HCT116 (cell line): ENCODE data around the gene SLC5A5. TPM values are rescaled to one million over a fixed set of nuclear protein-coding genes. Genes with fewer than 3 reads are reported as not detected.

Experiments used
- ATAC-seq: fragments of 200-7000 bp; cut with Tn5 transposase; 2 replicates; pipeline ENCODE4 v1.9.1; 2020; ENCODE audit warnings: mild to moderate bottlenecking, moderate library complexity
- BruUV-seq: library from RNA; stranded (reverse); fragments of 400-500 nt; replicated peaks from 2 replicates; lab custom pipeline; 2021; lab: Mats Ljungman, UMichigan
- CTCF ChIA-PET: fragments of 300-600 bp; sonication (Branson Sonifier 250); formaldehyde crosslinking; loops from one replicate; lab custom pipeline; 2021; ENCODE audit warnings: antibody characterized with exemption; lab: Charles Lee
- POLR2A ChIA-PET: fragments of 300-600, 350-600 bp; sonication (Branson Sonifier 250); formaldehyde crosslinking; loops from one replicate; lab custom pipeline; 2021; ENCODE audit warnings: antibody characterized with exemption; lab: Charles Lee
- RAD21 ChIA-PET, 2 experiments: fragments of 300-600 bp; sonication (Branson Sonifier 250); formaldehyde crosslinking; loops; one replicate each; lab custom pipeline; 2023; ENCODE audit warnings: low total read pairs in 2 of 2; ENCODE audit not compliant: uncharacterized antibody in 2 of 2, unreplicated experiment in 2 of 2, low non-redundant PET in 1 of 2; lab: Charles Lee
- DNase-seq: peaks from one replicate; pipeline ENCODE4 v3.0.0-alpha.2; 2010; ENCODE audit warnings: low read depth, low spot score
- H2AFZ ChIP-seq: fragments of 200-600 bp; shearing (Covaris generic), sonication (generic); 2 replicates; pipeline ENCODE4 v1.6.1; 2017; ENCODE audit warnings: low read depth, mixed run types, mixed read lengths, antibody characterized with exemption, low read length; ENCODE audit not compliant: poor library complexity, severe bottlenecking
- H3K27ac ChIP-seq: 2 replicates; pipeline ENCODE4 v1.5.1; 2012; ENCODE audit warnings: low read depth, low read length
- H3K27me3 ChIP-seq: fragments of 200-600 bp; sonication (generic); 2 replicates; pipeline ENCODE4 v1.6.1; 2016; ENCODE audit warnings: mixed run types, low read length, mixed read lengths; ENCODE audit not compliant: insufficient read depth
- H3K36me3 ChIP-seq, 2 experiments: fragments of 200-500 bp in 1 of 2; fragments of 200-600 bp in 1 of 2; sonication (Bioruptor generic) in 1 of 2; sonication (generic) in 1 of 2; 2 replicates each; pipeline versions ENCODE4 v1.5.1 to v1.6.1; 2014 to 2016; ENCODE audit warnings: low read length in 2 of 2, inconsistent platforms in 1 of 2, mixed read lengths in 1 of 2, mixed run types in 1 of 2; ENCODE audit not compliant: insufficient read depth in 2 of 2, control insufficient read depth in 1 of 2
- H3K4me1 ChIP-seq, 2 experiments: fragments of 200-600 bp in 1 of 2; sonication (generic) in 1 of 2; 2 replicates each; pipeline versions ENCODE4 v1.5.1 to v1.6.1; 2012 to 2017; ENCODE audit warnings: low read length in 2 of 2, inconsistent platforms in 1 of 2, mild to moderate bottlenecking in 1 of 2, mixed read lengths in 1 of 2, mixed run types in 1 of 2, moderate library complexity in 1 of 2; ENCODE audit not compliant: insufficient read depth in 2 of 2, control insufficient read depth in 1 of 2
- H3K4me2 ChIP-seq: fragments of 200-600 bp; sonication (generic); 2 replicates; pipeline ENCODE4 v1.6.1; 2017; ENCODE audit warnings: mixed run types, low read length, mixed read lengths
- H3K4me3 ChIP-seq, 2 experiments: fragments of 200-600 bp in 1 of 2; sonication (generic) in 1 of 2; replicated peaks in 1 of 2; 2 replicates each; pipeline ENCODE4 v1.5.1; 2011 to 2016; ENCODE audit warnings: low read length in 2 of 2, control low read depth in 1 of 2, low read depth in 1 of 2, mild to moderate bottlenecking in 1 of 2, mixed read lengths in 1 of 2, mixed run types in 1 of 2
- H3K79me2 ChIP-seq: fragments of 200-600 bp; sonication (generic); 2 replicates; pipeline ENCODE4 v1.6.1; 2017; ENCODE audit warnings: mild to moderate bottlenecking, mixed run types, low read length, moderate library complexity, mixed read lengths; ENCODE audit not compliant: insufficient read depth
- H3K9ac ChIP-seq: fragments of 200-600 bp; sonication (generic); 2 replicates; pipeline ENCODE4 v1.6.1; 2016; ENCODE audit warnings: low read length, mixed read lengths
- H3K9me2 ChIP-seq: fragments of 200-600 bp; sonication (generic), shearing (Covaris generic); 2 replicates; pipeline ENCODE4 v1.6.1; 2017; ENCODE audit warnings: mixed run types, mild to moderate bottlenecking, moderate library complexity; ENCODE audit not compliant: insufficient read depth
- H3K9me3 ChIP-seq, 2 experiments: fragments of 200-500 bp in 1 of 2; fragments of 200-600 bp in 1 of 2; sonication (Bioruptor generic) in 1 of 2; sonication (generic) in 1 of 2; 2 replicates each; pipeline ENCODE4 v1.6.1; 2014 to 2017; ENCODE audit warnings: low read length in 2 of 2, mixed read lengths in 2 of 2, inconsistent platforms in 1 of 2, low read depth in 1 of 2, mild to moderate bottlenecking in 1 of 2, mixed run types in 1 of 2, moderate library complexity in 1 of 2; ENCODE audit not compliant: control insufficient read depth in 1 of 2, insufficient read depth in 1 of 2
- H4K20me1 ChIP-seq: fragments of 200-600 bp; sonication (generic), shearing (Covaris generic); 2 replicates; pipeline ENCODE4 v1.6.1; 2017; ENCODE audit warnings: mixed run types, mild to moderate bottlenecking, moderate library complexity; ENCODE audit not compliant: insufficient read depth
- CBX3 ChIP-seq: IDR thresholded peaks from 2 replicates; pipeline ENCODE4 v1.6.1; 2012; ENCODE audit warnings: low read depth
- JUND ChIP-seq: IDR thresholded peaks from 2 replicates; pipeline ENCODE4 v1.6.1; 2012
- MAX ChIP-seq: IDR thresholded peaks from 2 replicates; pipeline ENCODE4 v1.6.1; 2012
- POLR2A ChIP-seq: IDR thresholded peaks from 2 replicates; pipeline ENCODE4 v1.7.0; 2011; ENCODE audit warnings: borderline replicate concordance; ENCODE audit not compliant: insufficient read depth, insufficient read length; ENCODE audit errors: extremely low read depth
- POLR2AphosphoS5 ChIP-seq: IDR thresholded peaks from 2 replicates; pipeline ENCODE4 v1.6.1; 2011; ENCODE audit warnings: mild to moderate bottlenecking, low read depth, low read length, moderate library complexity
- SIN3A ChIP-seq: IDR thresholded peaks from 2 replicates; pipeline ENCODE4 v1.6.1; 2012; ENCODE audit warnings: low read depth
- ZBTB33 ChIP-seq: IDR thresholded peaks from 2 replicates; pipeline ENCODE4 v1.6.1; 2011; ENCODE audit warnings: mild to moderate bottlenecking, low read length, moderate library complexity; ENCODE audit not compliant: insufficient replicate concordance; ENCODE audit errors: extremely low read depth
- intact Hi-C: fragments of 100-400 bp; cut with micrococcal nuclease; formaldehyde crosslinking; loops from 2 replicates; pipeline ENCODE4 v1.10.0; 2022
- total RNA-seq: library from RNA; stranded (reverse); gene quantifications from one replicate; pipeline ENCODE4 v1.2.1, GENCODE V29; 2021; ENCODE audit not compliant: unreplicated experiment

Gene SLC5A5
- total RNA-seq, 1 experiment from 2014 or later = 0.59 TPM

GRCh38 chr19:17865364-17866311 lies 6.1 kb upstream of the SLC5A5 start:
- intact Hi-C loops = no loop called here
- H3K27ac ChIP-seq = peak overlapping the region; percentile 84

More at GRCh38 chr19:17865364-17866311, 6.1 kb upstream of the SLC5A5 start:
- Histone ChIP-seq H3K9me3 (no peaks in the 10 kb centered on the region), H3K4me2 (peak overlapping the region; percentile 53), H3K4me3 (no peak overlapping the region), H3K4me1 (peaks cover 36 to 63% of the 10 kb centered on the region in 2 experiments), H4K20me1 (peaks cover 17% of the 10 kb centered on the region; the same call in 1 of the 2 replicates), H3K79me2 (peaks cover 32% of the 10 kb centered on the region), H2AFZ (no peak overlapping the region), H3K36me3 (peaks cover 19 to 39% of the 10 kb centered on the region in 2 experiments), H3K9ac (peak overlapping the region; percentile 38), H3K9me2 (no peaks in the 10 kb centered on the region), H3K27me3 (no peaks in the 10 kb centered on the region)
- CTCF ChIA-PET = no interaction called here
- peak; percentile 64 for ATAC-seq
- no TSS peak for BruUV-seq
- RAD21 ChIA-PET = no interaction called here
- peak; percentile 17; the same call in 1 of the 2 replicates for TF ChIP-seq CBX3
- TF ChIP-seq MAX = peak; percentile 51; the same call in 1 of the 2 replicates
- TF ChIP-seq POLR2AphosphoS5 = peak; percentile 75
- no peak for TF ChIP-seq JUND
- TF ChIP-seq POLR2A = peak; percentile 35
- no peak for TF ChIP-seq ZBTB33
- TF ChIP-seq SIN3A = 0 out of 2 replicates have a peak, but pooled peaks have one; percentile 44
- DNase-seq = peak; percentile 57
- POLR2A ChIA-PET = interaction anchor here (0.7 to 4.0 kb wide), 8 partner anchors 14 to 132 kb away, joined by 3 to 34 read pairs (median 3); partner anchors contain the start of genes B3GNT3 and CCDC124
